Smooth muscle cell (in vitro differentiated cells): ENCODE results near the gene TMF1. TPM values are rescaled to one million over a fixed set of nuclear protein-coding genes. Genes with fewer than 3 reads are reported as not detected.

ENCODE experiments used
- DNase-seq: peaks from one replicate; lab custom pipeline; 2025; ENCODE audit not compliant: unreplicated experiment; lab: John Stamatoyannopoulos, UW
- H2AFZ ChIP-seq: fragments of 200-600 bp; sonication (generic); 2 replicates; pipeline ENCODE4 v1.6.0; 2016; ENCODE audit warnings: antibody characterized with exemption, low read depth, mild to moderate bottlenecking
- H3F3A ChIP-seq: fragments of 200-600 bp; sonication (generic); 2 replicates; pipeline ENCODE4 v1.6.0; 2017; ENCODE audit warnings: antibody characterized with exemption, low read depth
- H3K27ac ChIP-seq: fragments of 200-600 bp; sonication (generic); 2 replicates; pipeline ENCODE4 v1.5.1; 2016; ENCODE audit warnings: low read depth, mild to moderate bottlenecking
- H3K27me3 ChIP-seq: fragments of 200-600 bp; sonication (generic); 2 replicates; pipeline ENCODE4 v1.6.1; 2016; ENCODE audit warnings: low read depth, mild to moderate bottlenecking
- H3K36me3 ChIP-seq: fragments of 200-600 bp; sonication (generic); 2 replicates; pipeline ENCODE4 v1.5.1; 2016; ENCODE audit warnings: low read depth
- H3K4me1 ChIP-seq: fragments of 200-600 bp; sonication (generic); 2 replicates; pipeline ENCODE4 v1.5.1; 2016; ENCODE audit warnings: low read depth
- H3K4me2 ChIP-seq: fragments of 200-600 bp; sonication (generic); 2 replicates; pipeline ENCODE4 v1.6.0; 2016; ENCODE audit warnings: mild to moderate bottlenecking
- H3K4me3 ChIP-seq: fragments of 200-600 bp; sonication (generic); 2 replicates; pipeline ENCODE4 v1.5.1; 2016; ENCODE audit warnings: mild to moderate bottlenecking
- H3K79me2 ChIP-seq: fragments of 200-600 bp; sonication (generic); 2 replicates; pipeline ENCODE4 v1.6.0; 2016; ENCODE audit warnings: low read depth, mild to moderate bottlenecking
- H3K9ac ChIP-seq: fragments of 200-600 bp; sonication (generic); 2 replicates; pipeline ENCODE4 v1.6.0; 2016; ENCODE audit warnings: low read depth
- H3K9me3 ChIP-seq: fragments of 200-600 bp; sonication (generic); replicated peaks from 2 replicates; pipeline ENCODE4 v1.5.1; 2016; ENCODE audit warnings: low read depth
- H4K20me1 ChIP-seq: fragments of 200-600 bp; sonication (generic); 2 replicates; pipeline ENCODE4 v1.6.0; 2016; ENCODE audit warnings: low read depth
- CTCF ChIP-seq: fragments of 200-600 bp; sonication (generic); IDR thresholded peaks from 2 replicates; pipeline ENCODE4 v1.5.1; 2017; ENCODE audit warnings: borderline replicate concordance, mild to moderate bottlenecking, antibody characterized with exemption; ENCODE audit not compliant: insufficient read depth, poor library complexity, severe bottlenecking
- WGBS: methylation state at CpG from one replicate; pipeline ENCODE4 v1.1.7; 2016; ENCODE audit warnings: low lambda C conversion rate; 5-methylcytosine and 5-hydroxymethylcytosine counted together
- polyA plus RNA-seq: library from polyadenylated mRNA; unstranded; fragments of >200 nt; fragmentation: Nextera tagmentation; extraction: Ambion mirVana; gene quantifications from 2 replicates; pipeline ENCODE4 v1.2.1, GENCODE V29; 2016
- total RNA-seq: library from RNA; depleted of rRNA; stranded (reverse); fragments of >200 nt; gene quantifications from 2 replicates; pipeline ENCODE4 v1.2.3, GENCODE V29; 2014

The TMF1 gene
- total and polyA plus RNA-seq, 2 experiments from 2014 or later, result 28.9 to 63.0 TPM

- Histone ChIP-seq H3K36me3 (peaks cover 12% of the 10 kb centered on the region), H3K79me2 (no peaks in the 10 kb centered on the region), H2AFZ (peak within 1 kb of the TSS; percentile 76), H3K27me3 (no peaks in the 10 kb centered on the region), H4K20me1 (no peaks in the 10 kb centered on the region), H3F3A (peaks cover 26% of the 10 kb centered on the region), H3K4me1 (peaks cover 18% of the 10 kb centered on the region), H3K4me3 (peak within 1 kb of the TSS; percentile 85), H3K4me2 (peak within 1 kb of the TSS; percentile 90), H3K27ac (peak within 1 kb of the TSS; percentile 92), H3K9ac (peak within 1 kb of the TSS; percentile 89), H3K9me3 (no peaks in the 10 kb centered on the region)
- WGBS, result under 1% methylated on average over 68 of the region's 96 CpGs
- peak; percentile 60 for DNase-seq
- peak; percentile 64 for TF ChIP-seq CTCF
These were observed 38.7 kb downstream of the TMF1 start, which contains the start of gene EOGT for GRCh38 chr3:69013253-69014021. Gene EOGT (minus strand): TSS chr3:69013684. CDS start chr3:69009846, 3,838 bp downstream.

GRCh38 chr3:69012800-69013252 lies 39.3 kb downstream of the TMF1 start:
- H3K4me2 ChIP-seq, result peak overlapping the region; percentile 90
- H3K79me2 ChIP-seq, result no peaks in the 10 kb centered on the region
- peak; percentile 27 for DNase-seq

DNA sequence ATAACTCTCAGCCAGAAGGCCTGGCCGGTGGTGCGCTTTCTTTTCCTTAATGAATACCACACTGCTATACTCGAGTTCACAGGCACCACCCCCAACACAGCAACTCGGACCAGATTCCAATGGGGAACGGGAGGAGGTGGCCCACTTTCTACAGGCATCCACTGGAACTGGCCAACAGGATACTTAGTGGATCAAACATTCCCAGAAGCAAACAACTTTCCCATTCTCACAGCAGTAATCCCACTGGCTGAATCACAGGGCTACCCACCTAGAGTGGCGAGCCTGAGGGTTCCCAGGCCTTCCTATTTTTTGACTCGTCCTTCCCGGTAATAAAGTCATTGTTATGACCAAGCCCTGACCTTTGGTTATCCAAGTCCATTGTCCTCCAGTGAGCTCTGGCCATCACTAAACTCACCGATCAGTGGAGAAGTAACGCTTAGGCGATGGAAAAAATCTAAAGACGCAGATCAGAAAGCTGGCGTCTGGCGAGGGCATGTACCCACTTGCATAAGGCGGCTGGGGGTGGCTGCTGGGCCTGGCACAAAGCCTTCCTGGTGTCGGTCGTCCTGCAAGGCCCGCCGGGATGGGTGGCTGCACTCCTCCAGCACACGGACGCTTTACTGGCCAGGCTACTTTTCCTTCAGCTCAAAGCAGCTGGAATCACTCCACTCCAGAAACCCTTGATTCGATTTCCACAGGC lies 39.9 kb downstream of the TMF1 start:
- peak overlapping the region; percentile 90 for H3K4me2 ChIP-seq
- no peak overlapping the region for H2AFZ ChIP-seq
- H4K20me1 ChIP-seq, result no peaks in the 10 kb centered on the region
- DNase-seq, result peak; percentile 18
- TF ChIP-seq CTCF, result no peak
- H3K9me3 ChIP-seq, result no peaks in the 10 kb centered on the region
- H3K27me3 ChIP-seq, result no peaks in the 10 kb centered on the region
- peak overlapping the region; percentile 89 for H3K9ac ChIP-seq
- peak overlapping the region; percentile 92 for H3K27ac ChIP-seq
- peaks cover 14% of the 10 kb centered on the region for H3F3A ChIP-seq
- H3K79me2 ChIP-seq, result no peaks in the 10 kb centered on the region
- H3K4me1 ChIP-seq, result peaks cover 18% of the 10 kb centered on the region
- H3K36me3 ChIP-seq, result peaks cover 12% of the 10 kb centered on the region
- 25% methylated on average over 22 of the region's 22 CpGs for WGBS
- H3K4me3 ChIP-seq, result peak overlapping the region; percentile 85

More at GRCh38 chr3:69012800-69013252, 39.3 kb downstream of the TMF1 start:
- no peaks in the 10 kb centered on the region for H3K27me3 ChIP-seq
- 2% methylated on average over 36 of the region's 36 CpGs for WGBS
- no peak overlapping the region for H2AFZ ChIP-seq
- peak overlapping the region; percentile 89 for H3K9ac ChIP-seq
- peaks cover 12% of the 10 kb centered on the region for H3K36me3 ChIP-seq
- H3K4me1 ChIP-seq, result peaks cover 18% of the 10 kb centered on the region
- no peaks in the 10 kb centered on the region for H3K9me3 ChIP-seq
- peak overlapping the region; percentile 92 for H3K27ac ChIP-seq
- no peaks in the 10 kb centered on the region for H4K20me1 ChIP-seq
- peaks cover 20% of the 10 kb centered on the region for H3F3A ChIP-seq
- peak overlapping the region; percentile 85 for H3K4me3 ChIP-seq
- TF ChIP-seq CTCF, result peak; percentile 2
